Measurements from ENCODE around the gene RRAS. TPM values are rescaled to one million over a fixed set of nuclear protein-coding genes. Genes with fewer than 3 reads are reported as not detected.

Gene RRAS
- total and polyA plus RNA-seq, 12 donors = 6.8 to 180 (median 42.3) TPM

DNA sequence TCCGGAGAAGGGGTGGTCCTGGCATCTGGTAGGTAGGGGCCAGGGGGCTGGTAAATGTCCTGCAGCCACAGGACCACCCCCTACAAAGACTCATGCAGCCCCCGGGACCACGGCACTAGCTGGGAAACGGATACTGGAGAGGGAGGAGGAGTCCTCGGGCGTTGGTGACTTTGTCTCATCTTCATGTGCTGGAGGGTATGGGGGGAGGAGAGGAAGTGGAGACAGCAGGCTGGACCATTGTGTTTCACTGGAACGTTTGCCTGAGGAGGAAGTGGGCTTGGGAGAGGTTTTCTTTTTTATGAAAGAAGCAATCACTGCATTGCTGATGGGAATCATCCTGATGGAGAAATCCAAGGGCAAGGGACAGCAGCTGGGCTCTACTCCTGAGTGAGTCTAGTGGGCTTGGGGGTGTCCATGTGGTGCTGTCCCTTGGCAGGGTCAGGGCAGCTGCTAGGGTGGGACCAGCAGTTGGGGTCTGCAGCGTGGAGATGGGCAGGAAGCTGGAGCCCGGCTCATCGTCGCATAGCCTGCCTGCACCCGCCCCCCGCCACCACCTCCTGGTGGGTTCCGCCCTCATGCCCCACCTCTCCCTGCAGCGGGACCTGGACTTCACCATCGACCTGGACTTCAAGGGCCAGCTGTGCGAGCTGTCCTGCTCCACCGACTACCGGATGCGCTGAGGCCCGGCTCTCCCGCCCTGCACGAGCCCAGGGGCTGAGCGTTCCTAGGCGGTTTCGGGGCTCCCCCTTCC, 47.8 kb upstream of the RRAS start:
- 69 to 84% (median 76%) methylated on average over 18 to 26 of the region's 26 CpGs for WGBS, 4 donors
- intact Hi-C loops (cut with DNase I) = no loop called here

DNA sequence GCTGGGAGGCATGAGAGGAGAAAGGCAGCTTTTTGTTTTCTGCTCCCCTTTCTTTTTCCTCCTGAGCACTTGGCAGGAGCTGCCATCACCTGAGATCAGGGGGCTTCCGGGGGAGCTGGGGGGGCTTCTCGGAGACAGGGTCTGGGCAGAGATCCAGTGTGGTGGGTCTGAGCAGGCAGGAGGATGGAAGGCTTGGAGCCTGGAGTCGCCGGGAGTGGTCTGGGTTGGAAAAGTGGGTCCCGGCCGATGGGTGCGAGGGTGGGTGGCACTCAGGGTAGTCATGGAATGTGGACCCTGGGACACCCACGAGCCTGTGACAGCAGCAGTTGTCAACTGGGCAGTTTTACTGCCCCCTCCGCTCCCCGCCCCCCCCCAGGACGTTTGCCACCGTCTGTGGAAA, 47.2 kb upstream of the RRAS start:
- intact Hi-C loops (cut with DNase I) = no loop called here
- Histone ChIP-seq H3K27ac (peak overlapping the region in 1 of 5 donors; percentile 47), H3K4me3 (no peak overlapping the region), H3K9me3 (replicated peaks in 1 of 3) (no peaks in the 10 kb centered on the region), H3K4me1 (replicated peaks in 1 of 2) (peaks cover 5 to 29% of the 10 kb centered on the region in 2 donors), H3K36me3 (replicated peaks in 1 of 2) (peaks cover 0 to 43% of the 10 kb centered on the region in 2 donors), H3K27me3 (no peaks in the 10 kb centered on the region)
- no peak for DNase-seq
- TF ChIP-seq, protein P1, sequence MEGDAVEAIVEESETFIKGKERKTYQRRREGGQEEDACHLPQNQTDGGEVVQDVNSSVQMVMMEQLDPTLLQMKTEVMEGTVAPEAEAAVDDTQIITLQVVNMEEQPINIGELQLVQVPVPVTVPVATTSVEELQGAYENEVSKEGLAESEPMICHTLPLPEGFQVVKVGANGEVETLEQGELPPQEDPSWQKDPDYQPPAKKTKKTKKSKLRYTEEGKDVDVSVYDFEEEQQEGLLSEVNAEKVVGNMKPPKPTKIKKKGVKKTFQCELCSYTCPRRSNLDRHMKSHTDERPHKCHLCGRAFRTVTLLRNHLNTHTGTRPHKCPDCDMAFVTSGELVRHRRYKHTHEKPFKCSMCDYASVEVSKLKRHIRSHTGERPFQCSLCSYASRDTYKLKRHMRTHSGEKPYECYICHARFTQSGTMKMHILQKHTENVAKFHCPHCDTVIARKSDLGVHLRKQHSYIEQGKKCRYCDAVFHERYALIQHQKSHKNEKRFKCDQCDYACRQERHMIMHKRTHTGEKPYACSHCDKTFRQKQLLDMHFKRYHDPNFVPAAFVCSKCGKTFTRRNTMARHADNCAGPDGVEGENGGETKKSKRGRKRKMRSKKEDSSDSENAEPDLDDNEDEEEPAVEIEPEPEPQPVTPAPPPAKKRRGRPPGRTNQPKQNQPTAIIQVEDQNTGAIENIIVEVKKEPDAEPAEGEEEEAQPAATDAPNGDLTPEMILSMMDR (IDR thresholded peaks at IDR 0.05) = no peak
- TF ChIP-seq POLR2A (IDR thresholded peaks at IDR 0.05) = no peak
- 64 to 90% (median 78%) methylated on average over 7 to 12 of the region's 12 CpGs for WGBS, 4 donors

More for the DNA sequence above, 47.8 kb upstream of the RRAS start:
- Histone ChIP-seq H3K36me3 (replicated peaks in 1 of 2) (peaks cover 0 to 37% of the 10 kb centered on the region in 2 donors), H3K27ac (peak overlapping the region in 1 of 5 donors; percentile 47), H3K27me3 (no peaks in the 10 kb centered on the region), H3K9me3 (replicated peaks in 1 of 3) (no peaks in the 10 kb centered on the region), H3K4me1 (replicated peaks in 1 of 2) (peaks cover 3 to 25% of the 10 kb centered on the region in 2 donors), H3K4me3 (no peak overlapping the region)
- peak in 3 of 7 donors; percentile 27 to 62 (median 40) for DNase-seq
- TF ChIP-seq, protein P1 (IDR thresholded peaks at IDR 0.05) = no peak
- no peak for TF ChIP-seq POLR2A (IDR thresholded peaks at IDR 0.05)

DNA sequence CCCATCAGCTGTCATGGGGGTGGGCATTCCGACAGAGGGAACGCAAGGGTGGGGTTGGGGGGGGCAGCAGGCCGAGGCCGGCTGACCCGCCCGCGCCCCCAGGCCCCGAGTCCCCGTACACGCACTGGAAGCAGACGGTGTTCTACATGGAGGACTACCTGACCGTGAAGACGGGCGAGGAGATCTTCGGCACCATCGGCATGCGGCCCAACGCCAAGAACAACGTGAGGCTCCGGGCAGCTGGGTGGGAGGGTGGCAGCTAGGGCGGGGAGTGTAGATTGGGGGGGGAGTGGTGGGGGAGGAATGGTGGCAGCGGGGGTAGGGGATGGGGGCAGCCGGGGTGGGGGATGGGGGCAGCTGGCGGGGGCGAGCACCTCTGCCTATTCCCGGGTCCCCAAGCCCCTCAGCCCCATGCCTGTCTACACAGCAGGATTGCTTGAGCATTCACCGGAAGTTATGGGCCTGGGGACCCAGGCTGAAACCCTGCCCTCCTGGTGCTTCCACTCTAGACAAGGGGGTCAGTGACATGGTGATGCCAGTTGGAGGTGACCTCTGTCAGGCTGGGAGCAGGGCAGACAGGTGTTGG, 46.7 kb upstream of the RRAS start:
- TF ChIP-seq, protein P1 (IDR thresholded peaks at IDR 0.05) = no peak
- TF ChIP-seq POLR2A (IDR thresholded peaks at IDR 0.05) = no peak
- peak in 1 of 7 donors; percentile 37 for DNase-seq
- Histone ChIP-seq H3K9me3 (replicated peaks in 1 of 3) (no peaks in the 10 kb centered on the region), H3K27ac (no peak overlapping the region), H3K36me3 (replicated peaks in 1 of 2) (peaks cover 0 to 48% of the 10 kb centered on the region in 2 donors), H3K27me3 (no peaks in the 10 kb centered on the region), H3K4me1 (replicated peaks in 1 of 2) (peaks cover 10 to 33% of the 10 kb centered on the region in 2 donors), H3K4me3 (no peak overlapping the region)
- intact Hi-C loops (cut with DNase I) = no loop called here
- 89 to 94% (median 92%) methylated on average over 5 to 27 of the region's 27 CpGs; no CpG with 5 or more reads in 1 of the 4 donors for WGBS, 4 donors

DNA sequence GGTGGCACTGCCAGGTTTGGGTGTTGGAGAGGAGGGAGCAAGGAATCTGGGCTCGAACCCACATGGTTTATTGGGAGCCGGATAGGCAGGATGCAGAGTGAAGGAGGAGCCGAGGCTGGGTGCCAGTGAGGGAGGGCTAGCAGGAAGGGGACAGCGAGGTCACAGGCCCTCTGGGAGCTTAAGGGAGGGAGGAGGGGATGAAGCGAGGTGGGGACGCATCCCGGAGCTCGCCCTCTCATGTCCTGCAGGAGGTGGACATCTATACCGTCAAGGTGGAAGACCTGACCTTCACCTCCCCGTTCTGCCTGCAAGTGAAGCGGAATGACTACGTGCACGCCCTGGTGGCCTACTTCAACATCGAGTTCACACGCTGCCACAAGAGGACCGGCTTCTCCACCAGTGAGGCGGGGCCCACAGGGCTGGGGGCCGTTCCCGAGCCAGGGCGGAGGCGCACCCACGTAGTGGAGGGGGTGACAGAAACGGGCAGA, 45.9 kb upstream of the RRAS start:
- peaks cover 0 to 54% of the 10 kb centered on the region in 2 donors for H3K36me3 ChIP-seq (replicated peaks in 1 of 2)
- intact Hi-C loops (cut with DNase I) = no loop called here
- TF ChIP-seq, protein P1 (IDR thresholded peaks at IDR 0.05) = no peak
- no peak for TF ChIP-seq POLR2A (IDR thresholded peaks at IDR 0.05)
- no peak overlapping the region for H3K4me3 ChIP-seq
- no peaks in the 10 kb centered on the region for H3K27me3 ChIP-seq
- peaks cover 15 to 33% of the 10 kb centered on the region in 2 donors for H3K4me1 ChIP-seq (replicated peaks in 1 of 2)
- no peak overlapping the region for H3K27ac ChIP-seq
- no peaks in the 10 kb centered on the region for H3K9me3 ChIP-seq (replicated peaks in 1 of 3)
- WGBS, 4 donors = 53 to 63% (median 58%) methylated on average over 8 to 23 of the region's 23 CpGs
- peak in 6 of 7 donors; percentile 29 to 54 (median 36) for DNase-seq

Data from adrenal gland (tissue), 12 donors.